ENCODE data around the gene NRG2. TPM values are rescaled to one million over a fixed set of nuclear protein-coding genes. Genes with fewer than 3 reads are reported as not detected.
A peak's percentile ranks its signal among the peaks of the same experiment; 100 is the strongest.

Gene NRG2
- total RNA-seq, 2 experiments from 2014 or later: not detected

DNA sequence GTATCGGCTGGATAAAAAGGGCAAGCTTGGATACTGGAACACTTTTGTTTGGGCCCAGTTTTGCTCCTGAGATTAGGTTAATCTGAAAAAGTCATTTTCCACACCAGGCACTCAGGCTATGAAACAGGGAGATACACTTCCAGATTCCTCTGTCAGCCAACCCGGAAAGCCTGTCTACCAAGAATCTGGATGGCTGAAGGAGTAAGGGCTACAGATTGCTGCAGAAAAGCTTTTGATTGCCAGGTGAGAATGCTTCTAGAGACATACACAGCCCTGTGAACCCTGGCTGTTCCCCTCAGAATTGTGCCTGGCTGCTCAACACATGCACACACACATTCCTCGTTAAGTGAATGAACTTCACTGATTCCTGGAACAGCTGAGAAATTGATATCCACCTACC is 133.1 kb downstream of the NRG2 start:
- H3K27ac Mint-ChIP-seq: no peak overlapping the region
- H3K4me1 Mint-ChIP-seq (ENCODE audit: low read depth): no peaks in the 10 kb centered on the region
- H3K9me3 Mint-ChIP-seq (ENCODE audit: insufficient read depth): no peaks in the 10 kb centered on the region
- POLR2A ChIA-PET: no interaction called here
- H3K4me3 Mint-ChIP-seq: no peak overlapping the region
- no peaks in the 10 kb centered on the region for H3K27me3 Mint-ChIP-seq (ENCODE audit: low read depth)
- no peak for ATAC-seq
- H3K36me3 Mint-ChIP-seq (ENCODE audit: low read depth): no peaks in the 10 kb centered on the region
- CTCF ChIA-PET: interaction anchor here (1.2 kb wide), 1 partner anchor 59 kb away, joined by 4 read pairs; no protein-coding TSS in a partner anchor
- DNase-seq: no peak

DNA sequence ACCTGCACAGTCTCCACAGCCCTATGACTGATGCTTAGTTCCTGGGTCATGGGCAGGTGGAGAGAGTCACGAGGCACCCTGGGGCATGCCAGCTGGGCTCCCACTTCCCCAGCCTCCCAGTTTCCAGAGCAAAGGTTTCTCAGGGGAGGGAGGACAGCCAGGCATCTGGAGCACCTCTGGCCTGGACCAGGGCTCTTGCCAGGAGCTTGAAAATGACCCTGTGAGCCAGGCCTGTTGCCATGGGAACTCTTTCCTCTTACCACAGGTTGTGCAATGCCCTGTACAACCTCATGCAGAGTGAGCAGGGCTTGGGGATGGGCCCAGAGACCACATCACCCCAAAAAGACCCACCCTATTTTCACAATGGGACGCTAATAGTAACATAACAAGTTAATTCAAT is 134.3 kb downstream of the NRG2 start:
- ChIA-PET POLR2A (no interaction called here), CTCF (interaction anchor here (1.2 kb wide), 1 partner anchor 61 kb away, joined by 4 read pairs; no protein-coding TSS in a partner anchor)

DNA sequence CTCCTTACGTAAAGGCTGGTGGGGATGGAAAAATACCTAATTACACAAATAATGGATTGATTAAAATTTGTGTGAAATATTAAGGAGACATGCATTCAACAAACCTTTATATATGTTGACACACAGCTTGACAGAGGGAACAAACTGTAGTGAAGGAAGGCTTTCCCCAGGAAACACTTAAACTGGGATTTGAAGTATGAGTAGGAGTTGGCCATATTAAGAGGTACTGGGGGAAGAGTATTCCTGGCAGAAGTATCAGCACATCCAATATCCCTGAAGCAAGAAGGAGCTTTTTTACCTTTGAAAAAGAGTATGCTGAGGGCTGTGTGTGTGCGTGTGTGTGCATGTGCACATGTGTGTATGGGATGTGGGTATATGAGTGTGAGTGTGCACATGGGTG is 136.4 kb downstream of the NRG2 start:
- Mint-ChIP-seq H3K4me1 (ENCODE audit: low read depth) (no peaks in the 10 kb centered on the region), H3K4me3 (no peak overlapping the region), H3K9me3 (ENCODE audit: insufficient read depth) (no peaks in the 10 kb centered on the region), H3K36me3 (ENCODE audit: low read depth) (no peaks in the 10 kb centered on the region), H3K27ac (no peak overlapping the region), H3K27me3 (ENCODE audit: low read depth) (peaks cover 18% of the 10 kb centered on the region)
- ChIA-PET POLR2A (no interaction called here), CTCF (no interaction called here)
- DNase-seq (no peak), ATAC-seq (no peak)

More for the DNA sequence above, 134.3 kb downstream of the NRG2 start:
- ATAC-seq (no peak), DNase-seq (no peak)
- no peaks in the 10 kb centered on the region for H3K27me3 Mint-ChIP-seq (ENCODE audit: low read depth)
- H3K4me1 Mint-ChIP-seq (ENCODE audit: low read depth): no peaks in the 10 kb centered on the region
- H3K4me3 Mint-ChIP-seq: no peak overlapping the region
- H3K36me3 Mint-ChIP-seq (ENCODE audit: low read depth): no peaks in the 10 kb centered on the region
- no peaks in the 10 kb centered on the region for H3K9me3 Mint-ChIP-seq (ENCODE audit: insufficient read depth)
- no peak overlapping the region for H3K27ac Mint-ChIP-seq

DNA sequence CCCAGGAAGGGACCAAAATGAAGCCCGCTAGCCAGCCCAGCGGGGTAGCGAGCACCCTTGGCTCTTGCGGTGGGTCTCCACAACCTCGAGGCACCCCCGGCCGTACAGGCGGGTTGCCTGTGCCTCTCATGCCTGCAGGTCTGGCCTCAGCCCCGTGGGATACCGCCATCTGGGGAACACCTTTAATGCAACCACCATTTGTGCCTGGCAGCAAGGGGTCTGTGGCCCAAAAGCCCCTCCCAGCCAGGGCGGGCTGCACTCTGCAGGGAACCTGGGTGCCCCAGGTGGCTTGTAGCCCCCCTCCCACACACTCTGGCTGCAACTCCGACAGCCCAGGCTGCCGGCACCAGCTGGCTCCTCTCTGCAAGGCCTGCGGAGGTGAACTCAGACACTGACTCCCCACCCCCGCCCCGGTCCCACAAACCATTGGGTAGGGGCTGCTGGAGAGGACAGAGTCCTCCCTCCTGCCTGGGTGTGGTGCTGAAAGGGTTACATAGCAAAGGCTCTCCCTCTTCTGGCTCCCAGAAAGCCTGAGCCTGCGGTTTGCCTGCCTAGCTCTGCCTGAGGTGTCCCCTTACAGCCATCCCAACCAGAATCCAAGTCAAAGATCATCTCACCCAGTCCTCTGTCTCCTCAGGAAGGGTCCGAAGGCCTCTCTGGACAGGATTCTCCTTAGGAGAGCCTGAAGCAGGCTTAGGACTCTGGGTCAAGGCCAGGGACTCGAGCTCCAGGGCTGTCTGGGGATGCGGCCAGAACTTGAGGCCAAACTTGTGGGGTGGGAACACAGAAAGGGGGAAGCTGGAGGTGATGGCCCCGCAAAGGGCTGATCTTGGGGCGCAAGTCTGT is 138.1 kb downstream of the NRG2 start:
- Mint-ChIP-seq H3K9me3 (ENCODE audit: insufficient read depth) (no peaks in the 10 kb centered on the region), H3K4me1 (ENCODE audit: low read depth) (no peaks in the 10 kb centered on the region), H3K36me3 (ENCODE audit: low read depth) (no peaks in the 10 kb centered on the region), H3K27me3 (ENCODE audit: low read depth) (peaks cover 28% of the 10 kb centered on the region), H3K27ac (no peak overlapping the region), H3K4me3 (no peak overlapping the region)
- POLR2A ChIA-PET: no interaction called here
- no peak for ATAC-seq
- CTCF ChIA-PET: no interaction called here
- no peak for DNase-seq

DNA sequence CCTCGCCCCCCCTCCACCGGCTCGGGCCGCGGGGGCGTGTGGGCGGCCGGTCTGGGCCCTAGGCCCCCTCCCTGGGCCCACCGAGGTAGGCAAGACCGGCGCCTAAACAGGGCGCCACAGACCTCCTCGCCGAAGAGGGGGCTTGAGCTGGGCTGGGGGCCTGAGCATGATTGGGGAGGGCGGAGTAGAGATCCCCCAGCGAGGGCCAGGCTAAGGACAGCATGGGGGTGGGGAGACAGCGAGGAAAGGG is 138.6 kb downstream of the NRG2 start:
- Mint-ChIP-seq H3K27me3 (ENCODE audit: low read depth) (peaks cover 30% of the 10 kb centered on the region), H3K27ac (no peak overlapping the region), H3K36me3 (ENCODE audit: low read depth) (no peaks in the 10 kb centered on the region), H3K4me3 (no peak overlapping the region), H3K4me1 (ENCODE audit: low read depth) (no peaks in the 10 kb centered on the region), H3K9me3 (ENCODE audit: insufficient read depth) (no peaks in the 10 kb centered on the region)
- ATAC-seq (no peak), DNase-seq (no peak)
- ChIA-PET POLR2A (no interaction called here), CTCF (interaction anchor here (2.6 kb wide), 1 partner anchor 64 kb away, joined by 9 read pairs; no protein-coding TSS in a partner anchor)

DNA sequence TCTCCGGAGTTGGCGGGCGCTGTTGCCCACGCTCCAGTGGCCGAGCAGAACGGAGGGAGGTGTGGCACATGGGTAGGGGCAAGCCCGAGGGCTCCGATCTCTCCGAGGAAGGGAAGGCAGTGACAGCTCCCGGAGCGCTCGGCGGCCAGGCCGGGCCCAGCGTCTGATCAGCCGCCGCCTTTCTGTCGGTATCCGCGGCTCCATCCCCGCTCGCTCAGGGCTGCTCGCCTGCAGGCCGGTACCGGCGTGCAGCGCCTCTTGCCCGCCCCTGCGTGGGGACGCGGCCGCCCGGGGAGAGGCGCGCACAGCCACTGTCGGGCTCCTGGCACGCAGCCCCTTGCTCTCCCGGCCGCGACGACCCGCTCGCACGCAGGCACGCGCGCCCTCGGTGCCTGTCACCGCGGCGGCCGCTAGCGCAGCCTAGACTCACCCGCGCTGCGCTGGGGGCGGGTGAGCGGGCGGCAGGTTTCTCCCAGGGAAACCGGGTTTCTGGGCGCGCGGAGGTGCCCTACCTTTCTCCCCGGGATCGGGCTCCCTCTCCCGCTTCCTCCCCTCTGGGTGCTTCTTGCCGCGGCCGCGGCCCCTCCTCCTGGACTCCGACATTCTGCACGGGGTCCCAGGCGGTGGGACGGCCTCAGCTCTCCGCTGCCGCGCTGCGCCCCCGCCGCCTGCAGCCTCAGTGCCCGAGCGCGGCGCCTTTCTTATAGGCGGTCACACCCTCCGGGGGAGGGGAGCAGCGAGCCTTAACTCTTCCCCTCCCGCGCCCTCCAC is 139.1 kb downstream of the NRG2 start:
- CTCF ChIA-PET: interaction anchor here (2.6 kb wide), 1 partner anchor 65 kb away, joined by 9 read pairs; no protein-coding TSS in a partner anchor
- no peaks in the 10 kb centered on the region for H3K9me3 Mint-ChIP-seq (ENCODE audit: insufficient read depth)
- POLR2A ChIA-PET: no interaction called here
- H3K36me3 Mint-ChIP-seq (ENCODE audit: low read depth): no peaks in the 10 kb centered on the region
- no peak overlapping the region for H3K27ac Mint-ChIP-seq
- peaks cover 30% of the 10 kb centered on the region for H3K27me3 Mint-ChIP-seq (ENCODE audit: low read depth)
- no peak overlapping the region for H3K4me3 Mint-ChIP-seq
- ATAC-seq: peak; percentile 77
- DNase-seq: no peak
- no peaks in the 10 kb centered on the region for H3K4me1 Mint-ChIP-seq (ENCODE audit: low read depth)

DNA sequence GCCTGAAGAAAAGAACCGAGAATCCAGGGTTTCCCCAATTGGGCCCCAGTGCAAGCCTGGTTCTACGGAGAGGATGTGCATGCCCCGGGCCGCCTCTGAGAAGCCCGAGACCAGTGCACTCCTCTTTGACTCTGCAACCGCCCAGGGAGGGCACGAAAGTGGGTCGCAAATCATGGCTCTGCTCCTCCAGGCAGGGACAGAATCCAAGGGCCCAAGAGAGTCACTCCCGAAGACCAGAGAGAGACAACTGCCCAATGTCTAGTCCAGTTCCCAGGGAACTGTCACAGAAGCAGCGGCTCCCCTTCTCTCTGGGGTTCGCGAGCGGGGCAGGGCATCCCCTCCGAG is 139.7 kb downstream of the NRG2 start:
- no peak overlapping the region for H3K4me3 Mint-ChIP-seq

DNA sequence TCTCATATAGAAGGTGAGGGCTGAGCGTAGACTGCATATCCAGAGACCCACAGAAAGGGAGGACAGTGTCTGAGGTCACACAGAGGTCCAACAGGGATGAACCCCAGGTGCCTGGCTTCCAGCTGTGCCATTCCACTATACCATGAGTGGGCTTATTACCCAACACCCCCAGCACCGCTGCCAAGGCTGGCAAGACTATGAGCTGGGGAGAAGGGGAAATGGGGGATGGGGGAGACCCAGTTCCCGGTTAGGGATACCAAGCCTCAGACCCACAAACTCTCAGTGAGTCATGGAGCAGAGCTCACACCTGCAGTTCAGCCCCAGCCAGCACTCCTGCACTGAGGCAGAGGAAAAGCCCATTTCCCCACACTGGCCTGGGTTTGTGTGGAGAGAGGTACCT is 141.1 kb downstream of the NRG2 start:
- POLR2A ChIA-PET: no interaction called here
- H3K9me3 Mint-ChIP-seq (ENCODE audit: insufficient read depth): no peaks in the 10 kb centered on the region
- peaks cover 33% of the 10 kb centered on the region for H3K27me3 Mint-ChIP-seq (ENCODE audit: low read depth)
- H3K4me3 Mint-ChIP-seq: no peak overlapping the region
- H3K27ac Mint-ChIP-seq: no peak overlapping the region
- H3K4me1 Mint-ChIP-seq (ENCODE audit: low read depth): no peaks in the 10 kb centered on the region
- ATAC-seq (no peak), DNase-seq (no peak)
- H3K36me3 Mint-ChIP-seq (ENCODE audit: low read depth): no peaks in the 10 kb centered on the region
- CTCF ChIA-PET: interaction anchor here (0.9 to 2.6 kb wide), 2 partner anchors 16 to 67 kb away, joined by 3 to 9 read pairs; no protein-coding TSS in a partner anchor

More for the DNA sequence above, 139.7 kb downstream of the NRG2 start:
- Mint-ChIP-seq H3K27me3 (ENCODE audit: low read depth) (peaks cover 33% of the 10 kb centered on the region), H3K27ac (no peak overlapping the region), H3K9me3 (ENCODE audit: insufficient read depth) (no peaks in the 10 kb centered on the region), H3K36me3 (ENCODE audit: low read depth) (no peaks in the 10 kb centered on the region), H3K4me1 (ENCODE audit: low read depth) (no peaks in the 10 kb centered on the region)
- POLR2A ChIA-PET: no interaction called here
- no peak for DNase-seq
- peak; percentile 33 for ATAC-seq
- CTCF ChIA-PET: interaction anchor here (2.6 kb wide), 1 partner anchor 65 kb away, joined by 9 read pairs; no protein-coding TSS in a partner anchor

DNA sequence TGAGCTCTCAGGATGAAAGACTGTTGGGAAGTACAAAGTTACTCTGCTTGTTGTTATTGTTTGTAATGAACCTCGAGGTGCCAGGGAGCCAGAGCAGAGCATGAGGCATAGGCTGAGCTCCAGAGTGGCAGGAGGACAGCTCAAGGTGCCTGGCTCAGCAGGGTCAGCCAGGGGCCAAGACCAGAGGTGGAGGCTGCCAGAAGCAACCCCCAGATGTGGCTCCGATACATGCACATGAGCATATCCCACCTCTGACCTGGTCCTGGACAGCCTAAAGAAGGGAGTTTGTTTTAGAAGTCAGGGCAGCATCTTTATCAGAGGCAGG is 141.9 kb downstream of the NRG2 start:
- no peaks in the 10 kb centered on the region for H3K36me3 Mint-ChIP-seq (ENCODE audit: low read depth)
- no peak overlapping the region for H3K27ac Mint-ChIP-seq
- ATAC-seq (no peak), DNase-seq (no peak)
- H3K4me3 Mint-ChIP-seq: no peak overlapping the region
- H3K4me1 Mint-ChIP-seq (ENCODE audit: low read depth): no peaks in the 10 kb centered on the region
- CTCF ChIA-PET: interaction anchor here (1.7 kb wide), 1 partner anchor 67 kb away, joined by 4 read pairs; no protein-coding TSS in a partner anchor
- POLR2A ChIA-PET: no interaction called here
- no peaks in the 10 kb centered on the region for H3K9me3 Mint-ChIP-seq (ENCODE audit: insufficient read depth)
- H3K27me3 Mint-ChIP-seq (ENCODE audit: low read depth): peaks cover 33% of the 10 kb centered on the region

DNA sequence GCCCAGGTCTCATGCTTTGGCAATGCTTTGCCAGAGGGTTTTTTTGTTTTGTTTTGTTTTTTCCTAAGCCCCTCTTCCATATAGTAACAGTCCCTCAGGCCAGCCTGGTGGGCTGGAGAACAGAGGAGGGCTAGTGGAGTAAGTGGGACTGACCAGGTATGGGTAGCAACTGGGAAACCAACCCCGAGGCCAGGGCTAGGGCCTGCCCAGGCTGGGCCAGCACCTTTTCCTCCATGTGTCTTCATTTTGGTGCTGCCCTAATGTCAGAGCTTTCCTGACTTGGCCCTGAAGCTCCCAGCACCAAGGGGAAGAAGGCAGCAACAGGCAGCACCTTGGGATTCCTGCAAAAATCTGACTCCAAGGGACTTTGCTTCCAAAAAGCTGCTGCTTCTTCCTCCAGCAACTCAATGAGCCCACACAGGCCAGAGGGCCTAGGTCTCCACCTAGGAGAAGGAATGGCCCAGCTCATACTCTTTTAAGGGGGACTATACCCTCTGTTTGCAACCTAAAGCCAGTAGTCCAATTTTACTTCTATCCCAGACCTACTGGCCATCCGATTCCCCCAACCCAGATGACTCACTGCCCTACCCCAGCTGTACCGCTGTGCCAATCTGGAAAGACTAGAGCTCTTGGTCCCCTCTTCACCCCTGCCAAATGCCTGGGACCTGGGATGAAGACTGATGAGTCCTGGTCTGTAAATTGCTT is 142.4 kb downstream of the NRG2 start:
- Mint-ChIP-seq H3K27ac (no peak overlapping the region), H3K4me3 (no peak overlapping the region), H3K27me3 (ENCODE audit: low read depth) (peaks cover 33% of the 10 kb centered on the region), H3K9me3 (ENCODE audit: insufficient read depth) (no peaks in the 10 kb centered on the region), H3K4me1 (ENCODE audit: low read depth) (no peaks in the 10 kb centered on the region), H3K36me3 (ENCODE audit: low read depth) (no peaks in the 10 kb centered on the region)
- CTCF ChIA-PET: interaction anchor here (1.7 kb wide), 1 partner anchor 68 kb away, joined by 4 read pairs; no protein-coding TSS in a partner anchor
- ATAC-seq (no peak), DNase-seq (no peak)
- POLR2A ChIA-PET: no interaction called here

DNA sequence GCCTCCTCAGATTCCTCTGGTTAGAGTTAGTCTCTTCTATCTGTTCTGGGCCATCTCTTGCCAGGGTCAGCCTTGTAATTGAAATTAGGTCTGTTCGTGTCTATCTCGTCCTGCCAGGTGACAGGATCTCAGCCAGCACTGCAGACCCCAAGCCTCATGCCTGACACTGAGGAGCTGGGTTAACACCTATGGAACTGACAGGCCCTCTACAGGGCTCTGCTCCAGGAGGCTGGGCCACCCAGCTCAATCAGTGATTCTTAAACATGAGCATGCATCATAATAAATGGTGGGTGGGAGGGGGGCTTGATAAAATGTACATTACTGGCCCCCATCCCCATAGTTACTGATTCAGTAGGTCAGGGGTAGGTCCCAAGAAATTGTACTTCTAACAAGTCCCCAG is 144.1 kb downstream of the NRG2 start:
- Mint-ChIP-seq H3K27ac (no peak overlapping the region), H3K4me1 (ENCODE audit: low read depth) (no peaks in the 10 kb centered on the region), H3K4me3 (no peak overlapping the region), H3K36me3 (ENCODE audit: low read depth) (no peaks in the 10 kb centered on the region), H3K27me3 (ENCODE audit: low read depth) (peaks cover 33% of the 10 kb centered on the region), H3K9me3 (ENCODE audit: insufficient read depth) (no peaks in the 10 kb centered on the region)
- CTCF ChIA-PET: no interaction called here
- POLR2A ChIA-PET: no interaction called here
- no peak for DNase-seq
- ATAC-seq: no peak

DNA sequence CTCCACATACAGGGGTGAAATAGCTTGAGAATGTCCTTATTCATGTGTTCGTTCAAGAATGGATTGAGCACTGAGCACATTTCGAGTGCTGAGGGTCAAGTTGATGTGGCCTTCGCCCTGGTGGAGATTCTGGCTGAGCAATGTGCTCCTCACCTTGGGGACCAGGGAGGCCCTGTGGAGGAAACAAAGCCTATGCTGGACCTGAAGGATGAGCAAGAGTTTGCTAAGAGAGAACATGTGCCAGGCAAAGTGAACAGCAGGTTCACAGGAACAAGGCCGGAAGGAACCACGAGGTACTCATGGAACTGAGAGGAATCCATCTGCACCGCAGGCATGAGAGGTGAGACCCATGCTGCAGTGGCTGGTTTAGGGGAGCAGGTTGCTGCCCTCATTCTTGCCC is 145.1 kb downstream of the NRG2 start:
- no peak overlapping the region for H3K27ac Mint-ChIP-seq
- no peak for ATAC-seq
- H3K4me3 Mint-ChIP-seq: no peak overlapping the region
- no peaks in the 10 kb centered on the region for H3K36me3 Mint-ChIP-seq (ENCODE audit: low read depth)
- CTCF ChIA-PET: no interaction called here
- POLR2A ChIA-PET: no interaction called here
- H3K9me3 Mint-ChIP-seq (ENCODE audit: insufficient read depth): no peaks in the 10 kb centered on the region
- DNase-seq: no peak
- no peaks in the 10 kb centered on the region for H3K4me1 Mint-ChIP-seq (ENCODE audit: low read depth)
- peaks cover 28% of the 10 kb centered on the region for H3K27me3 Mint-ChIP-seq (ENCODE audit: low read depth)
